OCI-LY7 (cell line): Measurements from ENCODE around the gene NACAD. TPM values are rescaled to one million over a fixed set of nuclear protein-coding genes. Genes with fewer than 3 reads are reported as not detected.

ENCODE experiments used
- BruUV-seq: library from RNA; stranded (reverse); fragments of 400-500 nt; replicated peaks from 2 replicates; lab custom pipeline; 2021; lab: Mats Ljungman, UMichigan
- CTCF ChIA-PET: fragments of 300-600 bp; sonication (Branson Sonifier 250); formaldehyde crosslinking; loops from one replicate; lab custom pipeline; 2022; ENCODE audit warnings: antibody characterized with exemption; ENCODE audit not compliant: unreplicated experiment; lab: Charles Lee
- POLR2A ChIA-PET: fragments of 300-600 bp; sonication (Branson Sonifier 250); formaldehyde crosslinking; loops from one replicate; lab custom pipeline; 2022; ENCODE audit warnings: antibody characterized with exemption; lab: Charles Lee
- DNase-seq: peaks from one replicate; pipeline ENCODE4 v3.0.0-alpha.2; 2015; ENCODE audit warnings: low spot score
- H2AFZ ChIP-seq: fragments of 200-600 bp; sonication (generic), shearing (Covaris generic); 2 replicates; pipeline ENCODE4 v1.6.1; 2014; ENCODE audit warnings: mild to moderate bottlenecking, antibody characterized with exemption, low read length, moderate library complexity
- H3K27ac ChIP-seq: fragments of 200-600 bp; sonication (generic); 2 replicates; pipeline ENCODE4 v1.5.1; 2014; ENCODE audit warnings: mixed run types, low read depth, mild to moderate bottlenecking, moderate library complexity, low read length, inconsistent platforms; ENCODE audit not compliant: poor library complexity, severe bottlenecking
- H3K36me3 ChIP-seq: fragments of 200-600 bp; sonication (generic); 2 replicates; pipeline ENCODE4 v1.6.1; 2014; ENCODE audit warnings: mild to moderate bottlenecking, antibody characterized with exemption, low read length, moderate library complexity, mixed read lengths; ENCODE audit not compliant: insufficient read depth
- H3K4me1 ChIP-seq: fragments of 200-600 bp; sonication (generic); 2 replicates; pipeline ENCODE4 v1.5.1; 2014; ENCODE audit warnings: mild to moderate bottlenecking, low read length; ENCODE audit not compliant: insufficient read depth, poor library complexity, severe bottlenecking
- H3K4me2 ChIP-seq: fragments of 200-600 bp; sonication (generic); 2 replicates; pipeline ENCODE4 v1.6.1; 2014; ENCODE audit warnings: mild to moderate bottlenecking, low read length
- H3K4me3 ChIP-seq: fragments of 200-600 bp; sonication (generic); 2 replicates; pipeline ENCODE4 v1.5.1; 2014; ENCODE audit warnings: mild to moderate bottlenecking, low read depth, low read length; ENCODE audit not compliant: poor library complexity, severe bottlenecking
- H3K79me2 ChIP-seq: fragments of 200-600 bp; sonication (generic); 2 replicates; pipeline ENCODE4 v1.6.1; 2016; ENCODE audit warnings: low read depth, mild to moderate bottlenecking, low read length, moderate library complexity, mixed read lengths; ENCODE audit not compliant: insufficient read depth
- H3K9me2 ChIP-seq: fragments of 200-600 bp; sonication (generic); 2 replicates; pipeline ENCODE4 v1.6.1; 2016; ENCODE audit warnings: mild to moderate bottlenecking, low read length, mixed read lengths; ENCODE audit not compliant: insufficient read depth
- H3K9me3 ChIP-seq: fragments of 200-600 bp; sonication (generic); 2 replicates; pipeline ENCODE4 v1.6.1; 2014; ENCODE audit warnings: mild to moderate bottlenecking, mixed run types, low read length, mixed read lengths
- H4K20me1 ChIP-seq: fragments of 200-600 bp; sonication (generic); 2 replicates; pipeline ENCODE4 v1.6.1; 2014; ENCODE audit warnings: mild to moderate bottlenecking, antibody characterized with exemption, low read length, moderate library complexity, mixed read lengths; ENCODE audit not compliant: insufficient read depth
- CTCF ChIP-seq: fragments of 200-600 bp; sonication (generic); conservative IDR thresholded peaks from 2 replicates; pipeline ENCODE4 v1.5.1; 2014; ENCODE audit warnings: mild to moderate bottlenecking, antibody characterized with exemption, low read length, moderate library complexity, mixed read lengths
- EZH2phosphoT487 ChIP-seq: fragments of 200-600 bp; sonication (generic); IDR thresholded peaks from 2 replicates; pipeline ENCODE4 v1.6.1; 2018; ENCODE audit warnings: low read depth, borderline replicate concordance, mild to moderate bottlenecking, mixed run types, antibody characterized with exemption, low read length, moderate library complexity, mixed read lengths
- intact Hi-C: fragments of 100-400 bp; cut with micrococcal nuclease; formaldehyde crosslinking; loops from one replicate; pipeline ENCODE4 v1.10.0; 2022; ENCODE audit not compliant: unreplicated experiment
- total RNA-seq, 2 experiments: library from RNA; depleted of rRNA in 1 of 2; stranded (reverse); fragments of >200 nt in 1 of 2; shearing (Covaris generic) in 1 of 2; gene quantifications; 2 replicates each; pipeline ENCODE4 v1.2.3, GENCODE V29; 2014 to 2022

Gene NACAD
- total RNA-seq, 2 experiments from 2014 or later, result not detected

GRCh38 chr7:45057878-45058277, 30.9 kb downstream of the NACAD start:
- POLR2A ChIA-PET, result interaction anchor here (1.2 kb wide), 1 partner anchor 77 kb away, joined by 3 read pairs; no protein-coding TSS in a partner anchor
- intact Hi-C loops, result no loop called here
- Histone ChIP-seq H3K4me2 (no peak overlapping the region), H3K4me3 (no peak overlapping the region), H2AFZ (no peak overlapping the region), H4K20me1 (peaks cover 12% of the 10 kb centered on the region; the same call in 1 of the 2 replicates), H3K36me3 (peaks cover 86% of the 10 kb centered on the region), H3K9me3 (no peaks in the 10 kb centered on the region), H3K9me2 (no peaks in the 10 kb centered on the region), H3K27ac (no peak overlapping the region), H3K79me2 (peaks cover 65% of the 10 kb centered on the region), H3K4me1 (no peaks in the 10 kb centered on the region)
- no peak for DNase-seq
- CTCF ChIA-PET, result no interaction called here
- TSS peak; percentile 27 for BruUV-seq
- TF ChIP-seq EZH2phosphoT487 (no peak), CTCF (no peak)

- BruUV-seq, result no TSS peak
- H3K4me1 ChIP-seq, result no peaks in the 10 kb centered on the region
- DNase-seq, result no peak
- intact Hi-C loops, result no loop called here
- no peaks in the 10 kb centered on the region for H3K9me2 ChIP-seq
- no peak overlapping the region for H2AFZ ChIP-seq
- H3K4me3 ChIP-seq, result no peak overlapping the region
- POLR2A ChIA-PET, result interaction anchor here (0.7 to 0.9 kb wide), 2 partner anchors 20 to 540 kb away, joined by 3 read pairs; no protein-coding TSS in a partner anchor
- no peak for TF ChIP-seq CTCF
- TF ChIP-seq EZH2phosphoT487, result no peak
- no peak overlapping the region for H3K4me2 ChIP-seq
- peaks cover 8% of the 10 kb centered on the region; the same call in 1 of the 2 replicates for H4K20me1 ChIP-seq
- no peaks in the 10 kb centered on the region for H3K9me3 ChIP-seq
- peaks cover 49% of the 10 kb centered on the region for H3K79me2 ChIP-seq
- CTCF ChIA-PET, result no interaction called here
- H3K27ac ChIP-seq, result no peak overlapping the region
- peaks cover 83% of the 10 kb centered on the region for H3K36me3 ChIP-seq
Observed at GRCh38 chr7:45055594-45056219, 33.1 kb downstream of the NACAD start.

- TF ChIP-seq CTCF (no peak), EZH2phosphoT487 (no peak)
- Histone ChIP-seq H3K9me3 (no peaks in the 10 kb centered on the region), H2AFZ (no peak overlapping the region), H3K4me2 (no peak overlapping the region), H4K20me1 (peaks cover 4% of the 10 kb centered on the region; the same call in 1 of the 2 replicates), H3K4me3 (no peak overlapping the region), H3K36me3 (peaks cover 83% of the 10 kb centered on the region), H3K79me2 (peaks cover 42% of the 10 kb centered on the region), H3K27ac (no peak overlapping the region), H3K4me1 (no peaks in the 10 kb centered on the region), H3K9me2 (no peaks in the 10 kb centered on the region)
- ChIA-PET POLR2A (interaction anchor here (0.7 to 0.9 kb wide), 2 partner anchors 19 to 539 kb away, joined by 3 read pairs; no protein-coding TSS in a partner anchor), CTCF (no interaction called here)
- no TSS peak for BruUV-seq
- DNase-seq, result no peak
- intact Hi-C loops, result no loop called here
Observed at GRCh38 chr7:45055016-45055415, 33.8 kb downstream of the NACAD start.
